NCI-H69 (cell line): ENCODE results near the gene SHC3.

Experiments
- DNase-seq: peaks from one replicate; lab custom pipeline; 2025; lab: John Stamatoyannopoulos, UW

The SHC3 gene

GRCh38 chr9:89154218-89154617, 24.4 kb downstream of the SHC3 start:
- DNase-seq = no peak

GRCh38 chr9:89153232-89154017, 25.2 kb downstream of the SHC3 start:
- no peak for DNase-seq

- DNase-seq = no peak
Observed at GRCh38 chr9:89149726-89150125, 28.9 kb downstream of the SHC3 start.

GRCh38 chr9:89145097-89145496, 33.5 kb downstream of the SHC3 start:
- DNase-seq = no peak

- DNase-seq = no peak
Observed at GRCh38 chr9:89144238-89144637, 34.4 kb downstream of the SHC3 start.

- DNase-seq = no peak
Observed at GRCh38 chr9:89143266-89143665, 35.4 kb downstream of the SHC3 start.

GRCh38 chr9:89139455-89139854, 39.2 kb downstream of the SHC3 start:
- DNase-seq = no peak

GRCh38 chr9:89138463-89139390, 39.9 kb downstream of the SHC3 start:
- no peak for DNase-seq

GRCh38 chr9:89137542-89138462, 40.8 kb downstream of the SHC3 start:
- no peak for DNase-seq

GRCh38 chr9:89135591-89136166, 42.9 kb downstream of the SHC3 start:
- no peak for DNase-seq

- no peak for DNase-seq
Observed at GRCh38 chr9:89134709-89135108, 43.9 kb downstream of the SHC3 start.

- DNase-seq = no peak
Observed at GRCh38 chr9:89122949-89123348, 55.7 kb downstream of the SHC3 start.

GRCh38 chr9:89120704-89121103, 57.9 kb downstream of the SHC3 start:
- DNase-seq = no peak

GRCh38 chr9:89116805-89117192, 61.8 kb downstream of the SHC3 start:
- DNase-seq = no peak

GRCh38 chr9:89116064-89116804, 62.4 kb downstream of the SHC3 start:
- no peak for DNase-seq

- no peak for DNase-seq
Observed at GRCh38 chr9:89115426-89115825, 63.2 kb downstream of the SHC3 start.

GRCh38 chr9:89114741-89115140, 63.9 kb downstream of the SHC3 start:
- no peak for DNase-seq

- DNase-seq = no peak
Observed at GRCh38 chr9:89113851-89114250, 64.8 kb downstream of the SHC3 start.

GRCh38 chr9:89112243-89112642, 66.4 kb downstream of the SHC3 start:
- no peak for DNase-seq

- no peak for DNase-seq
Observed at GRCh38 chr9:89109666-89110065, 69.0 kb downstream of the SHC3 start.

- no peak for DNase-seq
Observed at GRCh38 chr9:89107406-89107805, 71.2 kb downstream of the SHC3 start.
